ENCODE measurements around the gene PKP1.

Gene PKP1

DNA sequence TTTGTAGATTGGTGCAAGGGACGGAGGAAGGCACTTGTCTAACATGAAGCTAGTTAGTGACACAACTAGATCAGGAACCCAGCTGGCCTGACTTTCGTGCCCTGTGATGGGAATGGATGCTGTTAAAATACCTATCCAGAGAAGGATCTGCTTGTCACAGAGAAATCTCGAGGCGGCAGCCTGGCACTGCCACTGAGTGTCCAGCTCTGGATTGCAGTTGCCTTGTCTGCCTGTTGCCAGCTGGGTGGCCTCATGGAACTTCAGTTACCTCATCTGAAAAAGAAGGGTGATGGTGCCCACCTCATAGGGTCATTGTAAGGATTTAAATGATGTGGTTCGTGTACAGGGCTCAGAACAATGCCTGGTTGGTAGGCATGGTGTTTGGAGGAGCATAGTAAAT, 2.4 kb upstream of the PKP1 start:
- H3K36me3 ChIP-seq = no peaks in the 10 kb centered on the region
- H3K9ac ChIP-seq = no peak overlapping the region
- H3K4me1 ChIP-seq = peaks cover 36% of the 10 kb centered on the region
- no peak overlapping the region for H3K4me3 ChIP-seq
- H4K20me1 ChIP-seq = no peaks in the 10 kb centered on the region
- H3K27me3 ChIP-seq = peaks cover 11% of the 10 kb centered on the region
- no peak overlapping the region for H3K4me2 ChIP-seq
- H3K9me3 ChIP-seq = no peaks in the 10 kb centered on the region
- no peak overlapping the region for H3K27ac ChIP-seq
- no peak for TF ChIP-seq Cebpa-rat (IDR thresholded peaks at IDR 0.05)

DNA sequence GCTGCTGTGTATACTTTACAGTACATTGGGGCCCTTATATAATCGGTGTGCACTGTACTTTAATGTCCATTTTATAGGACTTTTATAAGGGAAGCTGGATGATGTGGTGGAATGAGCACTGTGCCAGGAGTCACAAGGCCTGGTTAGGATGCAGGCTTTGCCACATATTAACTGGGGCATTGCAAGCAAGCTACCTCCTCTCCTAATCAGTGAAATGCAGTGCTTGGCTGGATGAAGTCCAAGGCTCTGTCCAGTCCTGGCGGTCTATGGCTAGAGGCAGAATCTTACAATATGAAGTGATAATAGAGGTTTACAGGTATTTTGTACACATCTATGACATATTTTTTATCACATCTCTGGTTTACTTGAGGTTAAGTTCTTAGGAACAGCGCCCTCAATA, 1.7 kb upstream of the PKP1 start:
- Histone ChIP-seq H3K27me3 (peaks cover 11% of the 10 kb centered on the region), H3K4me3 (no peak overlapping the region), H3K9me3 (no peaks in the 10 kb centered on the region), H3K36me3 (no peaks in the 10 kb centered on the region), H3K4me1 (peaks cover 42% of the 10 kb centered on the region), H4K20me1 (no peaks in the 10 kb centered on the region), H3K4me2 (peak overlapping the region; percentile 82; the same call in 1 of the 2 replicates), H3K9ac (no peak overlapping the region), H3K27ac (no peak overlapping the region)
- no peak for TF ChIP-seq Cebpa-rat (IDR thresholded peaks at IDR 0.05)

DNA sequence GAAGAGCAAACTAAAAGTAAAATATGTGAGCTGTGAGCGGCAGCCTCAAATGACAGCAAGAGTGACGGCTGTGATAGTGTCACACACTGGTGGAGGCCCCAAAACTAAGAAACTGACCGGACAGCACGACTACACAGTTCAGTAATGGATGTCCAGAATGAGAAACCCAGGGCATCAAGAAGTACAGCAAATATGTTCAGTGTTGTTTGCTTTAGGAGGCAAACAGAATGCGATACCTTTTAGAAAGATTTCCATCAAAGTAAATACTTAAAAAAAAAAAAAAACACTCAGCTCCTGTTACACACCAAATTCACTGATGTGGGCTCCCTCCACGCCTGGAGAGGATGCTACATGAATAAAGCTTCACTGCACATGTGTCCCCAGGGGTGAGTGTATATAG, 1.1 kb upstream of the PKP1 start:
- H3K9me3 ChIP-seq = no peaks in the 10 kb centered on the region
- H3K4me2 ChIP-seq = peak overlapping the region; percentile 82
- no peak for TF ChIP-seq Cebpa-rat (IDR thresholded peaks at IDR 0.05)
- no peaks in the 10 kb centered on the region for H4K20me1 ChIP-seq
- H3K27me3 ChIP-seq = peaks cover 11% of the 10 kb centered on the region
- no peak overlapping the region for H3K4me3 ChIP-seq
- no peaks in the 10 kb centered on the region for H3K36me3 ChIP-seq
- H3K9ac ChIP-seq = no peak overlapping the region
- peaks cover 44% of the 10 kb centered on the region for H3K4me1 ChIP-seq
- no peak overlapping the region for H3K27ac ChIP-seq

DNA sequence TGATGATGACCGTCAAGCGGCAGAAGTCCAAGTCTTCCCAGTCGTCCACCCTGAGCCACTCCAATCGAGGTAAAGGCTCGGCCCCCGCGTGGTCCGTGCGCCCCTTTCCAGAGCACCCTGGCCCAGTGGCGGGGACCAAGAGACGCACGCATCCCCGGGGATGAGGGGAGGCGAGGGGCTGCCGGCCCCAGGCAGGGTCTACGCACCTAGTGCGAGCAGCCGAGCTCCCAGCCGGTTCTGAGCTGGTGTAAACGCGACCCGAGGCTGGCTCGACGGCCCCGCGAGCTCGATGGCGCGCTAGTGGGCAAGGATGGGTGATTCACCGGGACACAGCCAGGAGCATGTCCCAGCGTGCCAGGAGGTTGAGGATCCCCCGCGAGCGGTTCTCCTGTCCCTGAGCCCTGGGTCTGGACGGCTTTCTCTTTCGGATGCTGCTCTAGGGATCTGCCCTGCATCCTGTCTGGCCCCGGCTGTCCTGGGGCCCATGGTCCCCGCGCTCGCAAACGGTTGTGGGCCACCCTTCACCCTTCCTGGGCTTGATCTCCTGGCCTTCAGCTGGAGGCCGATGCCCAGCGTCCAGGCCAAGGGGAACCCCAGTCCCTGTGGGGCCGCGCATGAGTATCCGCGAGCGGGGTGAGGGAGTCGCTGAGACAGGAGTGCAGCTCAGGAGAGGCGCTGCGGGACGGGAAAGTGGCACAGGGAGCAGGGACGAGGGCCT, 689 bp downstream of the PKP1 start:
- H3K9me3 ChIP-seq = no peaks in the 10 kb centered on the region
- no peak overlapping the region for H3K9ac ChIP-seq
- no peak overlapping the region for H3K27ac ChIP-seq
- no peak for TF ChIP-seq Cebpa-rat (IDR thresholded peaks at IDR 0.05)
- H3K4me2 ChIP-seq = peak overlapping the region; percentile 82
- no peaks in the 10 kb centered on the region for H4K20me1 ChIP-seq
- no peak overlapping the region for H3K4me3 ChIP-seq
- peaks cover 44% of the 10 kb centered on the region for H3K4me1 ChIP-seq
- H3K36me3 ChIP-seq = no peaks in the 10 kb centered on the region
- H3K27me3 ChIP-seq = peaks cover 11% of the 10 kb centered on the region

DNA sequence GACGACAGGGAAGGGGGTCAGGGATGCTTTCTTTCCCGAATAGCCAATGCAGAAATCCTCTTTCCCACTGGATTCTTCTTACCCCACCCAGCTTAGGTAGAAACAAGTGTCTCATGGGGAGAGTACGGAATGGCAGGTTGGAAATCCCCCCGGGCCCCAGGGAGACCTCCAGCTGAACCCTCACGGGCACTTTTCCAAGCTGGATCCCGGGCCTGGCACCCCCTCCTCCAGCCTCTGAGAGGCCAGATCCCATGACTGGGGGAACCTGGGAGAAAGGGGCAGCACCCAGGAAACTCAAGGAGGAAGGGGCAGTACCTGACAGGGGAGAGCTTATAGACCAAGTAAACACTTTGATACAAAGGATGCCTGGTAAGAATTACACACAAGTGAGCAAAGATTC, 1.3 kb downstream of the PKP1 start:
- no peak overlapping the region for H3K4me2 ChIP-seq
- H3K27me3 ChIP-seq = peaks cover 11% of the 10 kb centered on the region
- H3K36me3 ChIP-seq = no peaks in the 10 kb centered on the region
- H3K9me3 ChIP-seq = no peaks in the 10 kb centered on the region
- TF ChIP-seq Cebpa-rat (IDR thresholded peaks at IDR 0.05) = no peak
- H3K9ac ChIP-seq = no peak overlapping the region
- no peaks in the 10 kb centered on the region for H4K20me1 ChIP-seq
- H3K4me3 ChIP-seq = no peak overlapping the region
- H3K4me1 ChIP-seq = peaks cover 44% of the 10 kb centered on the region
- H3K27ac ChIP-seq = no peak overlapping the region

DNA sequence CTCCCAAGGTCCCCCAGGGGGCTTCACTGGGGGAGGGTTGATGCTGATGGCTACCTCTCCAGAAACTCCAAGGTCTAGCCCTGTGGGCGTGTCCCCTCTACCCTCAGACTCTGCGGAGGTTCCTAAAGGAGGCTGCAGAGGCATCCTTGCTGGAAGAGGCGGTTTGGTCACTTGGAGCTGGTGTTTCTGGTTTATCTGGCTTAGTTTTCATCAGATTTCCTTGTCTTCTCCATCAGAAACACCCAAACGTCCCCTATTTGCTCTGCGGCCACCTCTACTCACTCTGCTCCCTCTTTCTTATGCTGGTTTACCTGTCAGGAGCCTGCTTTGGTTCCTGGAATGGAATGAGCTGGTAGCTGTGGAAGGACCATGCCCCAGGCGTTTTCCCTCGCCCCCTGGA, 2.5 kb downstream of the PKP1 start:
- Histone ChIP-seq H3K9ac (no peak overlapping the region), H3K36me3 (no peaks in the 10 kb centered on the region), H3K27me3 (peaks cover 11% of the 10 kb centered on the region), H3K4me1 (peaks cover 44% of the 10 kb centered on the region), H3K4me3 (no peak overlapping the region), H3K27ac (no peak overlapping the region), H3K9me3 (no peaks in the 10 kb centered on the region), H4K20me1 (no peaks in the 10 kb centered on the region), H3K4me2 (peak overlapping the region; percentile 59)
- no peak for TF ChIP-seq Cebpa-rat (IDR thresholded peaks at IDR 0.05)

DNA sequence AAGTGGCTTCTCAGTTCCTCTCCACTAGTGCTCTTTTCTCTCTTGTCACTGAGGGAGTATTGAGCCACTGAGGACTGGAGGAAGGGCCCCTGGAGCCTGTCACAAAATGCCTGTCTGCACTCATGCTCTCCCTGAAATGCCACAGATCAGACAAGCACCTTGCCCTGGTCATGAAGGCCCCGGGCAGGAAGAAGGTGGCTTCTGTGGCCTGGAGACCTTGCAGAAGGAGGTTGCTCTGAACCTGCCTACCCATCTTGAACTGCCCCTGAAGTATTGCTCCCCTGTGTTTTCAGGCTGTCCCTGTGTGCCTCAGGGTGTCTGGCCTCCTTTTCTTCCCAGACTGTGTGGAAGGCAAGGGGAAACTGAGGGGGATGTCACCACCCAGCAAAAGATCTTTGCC, 3.1 kb downstream of the PKP1 start:
- no peak for TF ChIP-seq Cebpa-rat (IDR thresholded peaks at IDR 0.05)
- Histone ChIP-seq H3K9me3 (no peaks in the 10 kb centered on the region), H3K4me3 (no peak overlapping the region), H3K4me1 (peaks cover 44% of the 10 kb centered on the region), H4K20me1 (no peaks in the 10 kb centered on the region), H3K27me3 (peaks cover 11% of the 10 kb centered on the region), H3K4me2 (peak overlapping the region; percentile 59), H3K9ac (no peak overlapping the region), H3K27ac (no peak overlapping the region), H3K36me3 (no peaks in the 10 kb centered on the region)

DNA sequence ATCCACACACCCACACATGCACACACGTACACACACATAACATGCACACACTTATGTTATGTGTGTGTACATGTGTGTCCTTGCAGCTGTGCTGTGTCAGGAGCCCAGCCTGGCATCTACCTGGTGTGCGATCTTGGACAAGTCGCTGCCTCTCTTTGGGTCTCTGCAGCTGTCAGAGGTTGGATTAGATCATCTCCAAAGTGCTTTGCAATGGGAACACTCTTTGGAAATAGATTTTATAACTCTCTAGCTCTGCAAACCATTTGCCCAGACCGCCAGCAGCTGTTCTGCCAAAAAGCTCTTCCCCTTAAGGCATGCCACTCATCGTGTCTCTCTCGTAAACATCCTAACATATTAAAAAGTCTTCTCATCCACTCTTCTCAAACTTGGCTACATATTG, 4.7 kb downstream of the PKP1 start:
- Histone ChIP-seq H3K9me3 (no peaks in the 10 kb centered on the region), H3K27ac (no peak overlapping the region), H3K36me3 (no peaks in the 10 kb centered on the region), H4K20me1 (no peaks in the 10 kb centered on the region), H3K9ac (no peak overlapping the region), H3K27me3 (peaks cover 9% of the 10 kb centered on the region), H3K4me1 (peaks cover 31% of the 10 kb centered on the region), H3K4me2 (no peak overlapping the region), H3K4me3 (no peak overlapping the region)
- no peak for TF ChIP-seq Cebpa-rat (IDR thresholded peaks at IDR 0.05)

DNA sequence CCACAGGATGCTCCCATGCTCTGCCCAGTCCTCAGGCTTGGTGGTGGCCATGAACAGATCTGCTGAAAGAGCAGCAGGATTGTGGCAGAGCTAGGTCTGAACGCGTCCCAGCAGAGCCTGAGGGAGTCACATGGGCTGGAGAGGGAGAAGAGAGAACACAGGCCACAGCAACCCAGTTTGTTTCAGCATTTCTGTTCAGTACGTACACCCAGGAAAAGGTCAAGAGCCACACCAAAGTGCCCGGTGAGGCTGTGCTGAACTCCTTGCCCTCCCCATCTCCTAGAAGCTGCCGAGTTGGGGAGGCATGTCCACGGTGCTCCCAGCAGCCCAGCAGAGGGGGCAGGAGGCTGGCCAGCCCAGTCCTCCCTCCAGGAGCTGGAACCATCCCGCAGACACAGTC, 5.5 kb downstream of the PKP1 start:
- Histone ChIP-seq H3K9me3 (no peaks in the 10 kb centered on the region), H3K36me3 (no peaks in the 10 kb centered on the region), H3K4me2 (no peak overlapping the region), H3K9ac (no peak overlapping the region), H4K20me1 (no peaks in the 10 kb centered on the region), H3K27me3 (peaks cover 3% of the 10 kb centered on the region; the same call in 1 of the 2 replicates), H3K4me3 (no peak overlapping the region), H3K27ac (no peak overlapping the region), H3K4me1 (peaks cover 24% of the 10 kb centered on the region)
- TF ChIP-seq Cebpa-rat (IDR thresholded peaks at IDR 0.05) = no peak

DNA sequence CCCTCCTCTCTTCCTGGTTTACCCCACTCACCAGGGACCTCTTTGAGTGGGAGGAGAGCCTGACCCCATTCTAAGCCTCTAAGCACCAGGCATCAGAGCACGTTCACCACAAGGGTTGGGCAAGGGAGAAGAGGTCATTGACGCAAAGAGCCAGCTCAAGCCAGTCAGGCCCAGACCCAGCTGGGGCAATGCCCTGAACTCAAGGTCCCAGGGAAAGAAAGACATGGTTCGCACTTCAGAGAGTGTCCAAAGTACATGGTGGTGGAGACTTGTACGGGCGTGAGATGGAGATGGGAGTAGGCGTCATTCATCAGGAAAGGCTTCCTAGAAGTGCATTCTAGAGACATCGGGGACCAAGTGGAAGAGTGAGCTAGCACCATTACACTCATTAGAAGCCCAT, 7.2 kb downstream of the PKP1 start:
- no peak for TF ChIP-seq Cebpa-rat (IDR thresholded peaks at IDR 0.05)
- peaks cover 12% of the 10 kb centered on the region for H3K4me1 ChIP-seq
- H3K9ac ChIP-seq = no peak overlapping the region
- no peaks in the 10 kb centered on the region for H3K9me3 ChIP-seq
- no peak overlapping the region for H3K4me3 ChIP-seq
- no peaks in the 10 kb centered on the region for H3K36me3 ChIP-seq
- H4K20me1 ChIP-seq = no peaks in the 10 kb centered on the region
- H3K27me3 ChIP-seq = no peaks in the 10 kb centered on the region
- H3K27ac ChIP-seq = no peak overlapping the region
- H3K4me2 ChIP-seq = no peak overlapping the region

DNA sequence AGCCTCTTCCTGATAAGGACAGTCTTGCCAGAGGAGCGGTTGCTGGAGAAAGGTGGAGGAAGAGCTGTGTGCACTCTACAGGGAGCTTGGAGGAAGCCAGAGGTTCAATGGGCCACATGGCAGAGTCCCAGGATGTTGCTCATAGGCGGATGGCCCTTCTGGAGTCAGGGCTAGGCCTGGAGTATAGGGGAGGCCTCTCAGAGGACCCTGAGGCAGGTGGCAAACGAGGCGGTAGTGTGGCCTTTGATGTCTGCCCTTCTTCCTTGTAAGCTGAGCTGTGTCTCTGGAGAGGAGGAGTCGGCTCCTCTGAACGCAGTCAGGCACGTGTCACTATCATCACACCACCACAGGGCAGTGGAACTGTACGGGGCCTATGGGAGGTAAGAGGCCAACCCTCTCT, 8.6 kb downstream of the PKP1 start:
- H3K27me3 ChIP-seq = no peaks in the 10 kb centered on the region
- H3K4me1 ChIP-seq = peaks cover 4% of the 10 kb centered on the region
- H3K4me3 ChIP-seq = no peak overlapping the region
- TF ChIP-seq Cebpa-rat (IDR thresholded peaks at IDR 0.05) = no peak
- H3K36me3 ChIP-seq = no peaks in the 10 kb centered on the region
- no peaks in the 10 kb centered on the region for H4K20me1 ChIP-seq
- no peak overlapping the region for H3K27ac ChIP-seq
- no peak overlapping the region for H3K4me2 ChIP-seq
- H3K9ac ChIP-seq = no peak overlapping the region
- H3K9me3 ChIP-seq = no peaks in the 10 kb centered on the region

Measured in BLaER1 (cell line).